Fibroblast of lung (primary cell): ENCODE results near the gene OR5C1. TPM values are rescaled to one million over a fixed set of nuclear protein-coding genes. Genes with fewer than 3 reads are reported as not detected.

Experiments
- DNase-seq, 2 donors: peaks; one replicate each; pipeline versions ENCODE4 v3.0.0 to v3.0.0-alpha.2; 2010; ENCODE audit warnings: low read depth in 2 of 2
- H2AFZ ChIP-seq: 2 replicates; pipeline ENCODE4 v1.5.1; 2012; ENCODE audit warnings: low read length, control low read depth, inconsistent platforms
- H3K27ac ChIP-seq: 2 replicates; pipeline ENCODE4 v1.5.1; 2011; ENCODE audit warnings: low read length, control low read depth; ENCODE audit not compliant: insufficient read depth
- H3K27me3 ChIP-seq: 2 replicates; pipeline ENCODE4 v1.5.1; 2011; ENCODE audit warnings: mild to moderate bottlenecking, low read length; ENCODE audit not compliant: control insufficient read depth, insufficient read depth
- H3K36me3 ChIP-seq: 2 replicates; pipeline ENCODE4 v1.5.1; 2011; ENCODE audit warnings: low read length; ENCODE audit not compliant: control insufficient read depth, insufficient read depth
- H3K4me1 ChIP-seq: 2 replicates; pipeline ENCODE4 v1.5.1; 2011; ENCODE audit warnings: low read length; ENCODE audit not compliant: control insufficient read depth, insufficient read depth; ENCODE audit errors: extremely low read depth
- H3K4me2 ChIP-seq: 2 replicates; pipeline ENCODE4 v1.5.1; 2011; ENCODE audit warnings: low read length, control low read depth; ENCODE audit not compliant: insufficient read depth; ENCODE audit errors: extremely low read depth
- H3K4me3 ChIP-seq, 4 experiments: fragments of 200-600 bp in 1 of 4; sonication (generic) in 1 of 4; replicated peaks in 1 of 4; 2 replicates each; pipeline ENCODE4 v1.5.1; 2011 to 2016; ENCODE audit warnings: low read length in 4 of 4, low read depth in 3 of 4, mild to moderate bottlenecking in 3 of 4, control low read depth in 2 of 4, inconsistent platforms in 1 of 4, mixed read lengths in 1 of 4; ENCODE audit not compliant: insufficient read depth in 1 of 4; ENCODE audit errors: control extremely low read depth in 1 of 4
- H3K79me2 ChIP-seq: 2 replicates; pipeline ENCODE4 v1.5.1; 2012; ENCODE audit warnings: mild to moderate bottlenecking, low read length, inconsistent platforms; ENCODE audit not compliant: control insufficient read depth, insufficient read depth
- H3K9ac ChIP-seq: 2 replicates; pipeline ENCODE4 v1.5.1; 2011; ENCODE audit warnings: mild to moderate bottlenecking, low read length, control low read depth; ENCODE audit not compliant: insufficient read depth
- H3K9me3 ChIP-seq: 2 replicates; pipeline ENCODE4 v1.5.1; 2012; ENCODE audit warnings: low read depth, low read length; ENCODE audit not compliant: control insufficient read depth, insufficient read depth
- H4K20me1 ChIP-seq: 2 replicates; pipeline ENCODE4 v1.5.1; 2011; ENCODE audit warnings: low read length; ENCODE audit not compliant: control insufficient read depth, insufficient read depth; ENCODE audit errors: extremely low read depth
- EZH2 ChIP-seq: IDR thresholded peaks from 2 replicates; pipeline ENCODE4 v1.5.1; 2012; ENCODE audit warnings: low read length, control low read depth, mild to moderate bottlenecking; ENCODE audit errors: missing control alignments
- polyA plus RNA-seq, 2 donors: library from polyadenylated mRNA; depleted of rRNA in 1 of 2; stranded (reverse) in 1 of 2; unstranded in 1 of 2; fragments of >200 nt; gene quantifications; 2 replicates each; pipeline ENCODE4 v1.2.1, GENCODE V29; 2011 to 2012; ENCODE audit warnings: missing spikeins in 1 of 2
- total RNA-seq: library from RNA; depleted of rRNA; stranded (reverse); fragments of >200 nt; gene quantifications from 2 replicates; pipeline ENCODE4 v1.2.1, GENCODE V29; 2014
- TF ChIP-seq, protein P1 (sequence below), 2 donors: IDR thresholded peaks in 1 of 2; conservative IDR thresholded peaks in 1 of 2; 1 replicate in 1 of 2; 2 replicates in 1 of 2; pipeline ENCODE4 v1.5.1; 2011 to 2012; ENCODE audit warnings: low read length in 2 of 2, control low read depth in 1 of 2, inconsistent platforms in 1 of 2, low read depth in 1 of 2, mild to moderate bottlenecking in 1 of 2

The OR5C1 gene
- total and polyA plus RNA-seq, 2 donors (not counting 1 experiment from before 2014, with no cell fraction given): not detected

DNA sequence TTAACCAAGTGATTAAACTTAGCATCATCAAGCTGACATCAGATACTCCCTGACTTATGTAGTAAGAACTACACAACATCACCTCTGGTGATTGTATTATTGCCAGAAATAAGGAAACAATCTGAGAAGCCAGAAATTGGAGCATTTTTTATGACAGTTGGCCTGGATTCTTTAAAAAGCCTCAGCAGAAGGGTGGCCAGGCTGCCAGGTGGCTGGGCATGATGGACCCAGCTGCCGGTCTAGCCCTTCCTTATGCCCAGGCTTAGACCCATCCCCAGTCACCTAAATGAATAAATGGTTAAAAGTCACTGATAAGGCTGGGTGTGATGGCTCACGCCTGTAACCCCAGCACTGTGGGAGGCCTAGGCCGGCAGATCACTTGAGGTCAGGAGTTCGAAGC lies 24.0 kb downstream of the OR5C1 start:
- no peaks in the 10 kb centered on the region for H3K4me1 ChIP-seq
- TF ChIP-seq, protein P1, sequence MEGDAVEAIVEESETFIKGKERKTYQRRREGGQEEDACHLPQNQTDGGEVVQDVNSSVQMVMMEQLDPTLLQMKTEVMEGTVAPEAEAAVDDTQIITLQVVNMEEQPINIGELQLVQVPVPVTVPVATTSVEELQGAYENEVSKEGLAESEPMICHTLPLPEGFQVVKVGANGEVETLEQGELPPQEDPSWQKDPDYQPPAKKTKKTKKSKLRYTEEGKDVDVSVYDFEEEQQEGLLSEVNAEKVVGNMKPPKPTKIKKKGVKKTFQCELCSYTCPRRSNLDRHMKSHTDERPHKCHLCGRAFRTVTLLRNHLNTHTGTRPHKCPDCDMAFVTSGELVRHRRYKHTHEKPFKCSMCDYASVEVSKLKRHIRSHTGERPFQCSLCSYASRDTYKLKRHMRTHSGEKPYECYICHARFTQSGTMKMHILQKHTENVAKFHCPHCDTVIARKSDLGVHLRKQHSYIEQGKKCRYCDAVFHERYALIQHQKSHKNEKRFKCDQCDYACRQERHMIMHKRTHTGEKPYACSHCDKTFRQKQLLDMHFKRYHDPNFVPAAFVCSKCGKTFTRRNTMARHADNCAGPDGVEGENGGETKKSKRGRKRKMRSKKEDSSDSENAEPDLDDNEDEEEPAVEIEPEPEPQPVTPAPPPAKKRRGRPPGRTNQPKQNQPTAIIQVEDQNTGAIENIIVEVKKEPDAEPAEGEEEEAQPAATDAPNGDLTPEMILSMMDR (conservative IDR thresholded peaks at IDR 0.05 in 1 of 2, IDR thresholded peaks at IDR 0.05 in 1 of 2; ENCODE audit: low read depth in 1 of 2, low read length in 2 of 2): no peak
- no peak for TF ChIP-seq EZH2
- no peak overlapping the region for H2AFZ ChIP-seq
- no peak overlapping the region for H3K4me2 ChIP-seq
- no peak overlapping the region for H3K4me3 ChIP-seq
- H3K36me3 ChIP-seq: peaks cover 3% of the 10 kb centered on the region
- H3K27ac ChIP-seq: no peak overlapping the region
- no peaks in the 10 kb centered on the region for H3K9me3 ChIP-seq
- H3K9ac ChIP-seq: no peak overlapping the region
- H3K79me2 ChIP-seq: no peaks in the 10 kb centered on the region
- no peaks in the 10 kb centered on the region for H3K27me3 ChIP-seq
- no peaks in the 10 kb centered on the region for H4K20me1 ChIP-seq
- no peak for DNase-seq

DNA sequence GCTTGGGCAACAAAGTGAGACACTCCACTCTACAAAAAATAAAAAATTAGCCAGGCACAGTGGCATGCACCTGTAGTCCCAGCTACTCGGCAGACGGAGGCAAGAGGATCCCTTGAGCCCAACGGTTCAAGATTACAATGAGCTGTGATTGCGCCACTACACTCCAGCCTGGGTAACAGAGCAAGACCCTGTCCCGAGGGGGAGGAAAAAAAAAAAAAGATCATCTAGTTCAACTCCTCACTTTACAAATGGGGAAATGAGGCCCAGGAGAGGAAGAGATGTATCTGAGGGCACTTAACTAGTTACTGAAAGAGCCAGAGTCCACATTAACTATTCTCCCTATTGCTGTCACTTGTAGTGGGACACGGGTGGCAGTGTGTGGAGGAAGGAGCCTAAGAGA lies 25.8 kb downstream of the OR5C1 start:
- no peak overlapping the region for H3K4me2 ChIP-seq
- no peak overlapping the region for H2AFZ ChIP-seq
- no peak overlapping the region for H3K27ac ChIP-seq
- H3K36me3 ChIP-seq: peaks cover 3% of the 10 kb centered on the region
- H3K27me3 ChIP-seq: no peaks in the 10 kb centered on the region
- TF ChIP-seq, protein P1 (conservative IDR thresholded peaks at IDR 0.05 in 1 of 2, IDR thresholded peaks at IDR 0.05 in 1 of 2; ENCODE audit: low read depth in 1 of 2, low read length in 2 of 2): no peak
- TF ChIP-seq EZH2: no peak
- no peaks in the 10 kb centered on the region for H3K9me3 ChIP-seq
- no peaks in the 10 kb centered on the region for H3K79me2 ChIP-seq
- no peaks in the 10 kb centered on the region for H3K4me1 ChIP-seq
- no peak overlapping the region for H3K4me3 ChIP-seq
- no peak overlapping the region for H3K9ac ChIP-seq
- no peaks in the 10 kb centered on the region for H4K20me1 ChIP-seq
- no peak for DNase-seq

DNA sequence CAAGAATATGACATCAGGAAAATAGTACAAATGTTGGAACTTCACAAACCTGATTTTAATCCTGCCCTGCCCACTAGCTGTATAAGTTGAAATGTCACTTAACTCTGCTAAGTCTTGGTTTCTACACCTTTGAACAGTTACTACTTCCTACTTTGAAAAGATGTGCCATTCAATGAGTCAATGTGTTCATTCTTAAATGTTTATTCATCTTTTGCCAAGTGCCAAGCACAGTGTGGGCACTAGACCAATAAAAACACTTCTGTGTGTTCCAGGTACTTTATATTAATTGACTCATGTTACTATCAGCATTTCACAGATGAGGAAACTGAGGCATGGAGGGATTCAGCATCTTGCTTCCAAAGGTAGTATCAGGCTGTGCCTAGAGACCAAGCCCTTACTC lies 26.8 kb downstream of the OR5C1 start:
- no peaks in the 10 kb centered on the region for H3K4me1 ChIP-seq
- H4K20me1 ChIP-seq: no peaks in the 10 kb centered on the region
- no peak for DNase-seq
- H3K79me2 ChIP-seq: no peaks in the 10 kb centered on the region
- no peaks in the 10 kb centered on the region for H3K27me3 ChIP-seq
- no peak overlapping the region for H3K4me3 ChIP-seq
- H2AFZ ChIP-seq: no peak overlapping the region
- no peak overlapping the region for H3K27ac ChIP-seq
- no peak overlapping the region for H3K9ac ChIP-seq
- no peak for TF ChIP-seq EZH2
- TF ChIP-seq, protein P1 (conservative IDR thresholded peaks at IDR 0.05 in 1 of 2, IDR thresholded peaks at IDR 0.05 in 1 of 2; ENCODE audit: low read depth in 1 of 2, low read length in 2 of 2): no peak
- H3K36me3 ChIP-seq: peaks cover 3% of the 10 kb centered on the region
- H3K4me2 ChIP-seq: no peak overlapping the region
- no peaks in the 10 kb centered on the region for H3K9me3 ChIP-seq
